GM12892 (cell line): ENCODE data around the gene PRICKLE2.

Source experiments
- POLR2A ChIP-seq: IDR thresholded peaks from 2 replicates; pipeline ENCODE4 v1.6.1; 2011; ENCODE audit warnings: low read depth, low read length, control low read depth
- POLR2AphosphoS5 ChIP-seq: IDR thresholded peaks from 2 replicates; pipeline ENCODE4 v1.6.1; 2011; ENCODE audit warnings: low read depth, low read length, control low read depth
- TAF1 ChIP-seq: IDR thresholded peaks from 2 replicates; pipeline ENCODE4 v1.6.1; 2011; ENCODE audit warnings: low read depth, mild to moderate bottlenecking, control low read depth, low read length, borderline replicate concordance

- TF ChIP-seq POLR2AphosphoS5, result no peak
- no peak for TF ChIP-seq POLR2A
- no peak for TF ChIP-seq TAF1
Observed at GRCh38 chr3:64160000-64160695, 65.1 kb downstream of the PRICKLE2 start.
